BE2C (cell line): Measurements from ENCODE around the gene EIF2B2.

Source experiments
- DNase-seq: peaks from one replicate; pipeline ENCODE4 v3.0.0-alpha.2; 2020
- H3K27me3 ChIP-seq: fragments of 250-450 bp; sonication (Bioruptor Pico); 2 replicates; pipeline ENCODE4 v1.5.1; 2020; ENCODE audit warnings: mild to moderate bottlenecking
- H3K36me3 ChIP-seq: fragments of 250-450 bp; sonication (Bioruptor Pico); 2 replicates; pipeline ENCODE4 v1.5.1; 2020; ENCODE audit warnings: mild to moderate bottlenecking
- H3K4me1 ChIP-seq: fragments of 250-450 bp; sonication (Bioruptor Pico); 2 replicates; pipeline ENCODE4 v1.5.1; 2020
- H3K4me3 ChIP-seq: 2 replicates; pipeline ENCODE4 v1.5.1; 2011; ENCODE audit warnings: low read depth, low read length
- H3K9me3 ChIP-seq: fragments of 250-450 bp; sonication (Bioruptor Pico); 2 replicates; pipeline ENCODE4 v1.5.1; 2020
- CTCF ChIP-seq: IDR thresholded peaks from 2 replicates; pipeline ENCODE4 v1.5.1; 2012; ENCODE audit warnings: mild to moderate bottlenecking, low read depth, low read length

Gene EIF2B2

GRCh38 chr14:74962493-74962892 lies 40.2 kb upstream of the EIF2B2 start:
- no peak for TF ChIP-seq CTCF
- no peaks in the 10 kb centered on the region for H3K9me3 ChIP-seq
- no peak overlapping the region for H3K4me3 ChIP-seq
- no peaks in the 10 kb centered on the region for H3K27me3 ChIP-seq
- DNase-seq, result no peak
- H3K4me1 ChIP-seq, result peaks cover under 1% of the 10 kb centered on the region; the same call in 1 of the 2 replicates
- H3K36me3 ChIP-seq, result no peaks in the 10 kb centered on the region

GRCh38 chr14:74963178-74963704 lies 39.5 kb upstream of the EIF2B2 start:
- no peak overlapping the region for H3K4me3 ChIP-seq
- no peaks in the 10 kb centered on the region for H3K36me3 ChIP-seq
- H3K27me3 ChIP-seq, result no peaks in the 10 kb centered on the region
- peaks cover 4% of the 10 kb centered on the region; the same call in 1 of the 2 replicates for H3K4me1 ChIP-seq
- no peak for TF ChIP-seq CTCF
- H3K9me3 ChIP-seq, result no peaks in the 10 kb centered on the region
- no peak for DNase-seq

- Histone ChIP-seq H3K9me3 (no peaks in the 10 kb centered on the region), H3K36me3 (no peaks in the 10 kb centered on the region), H3K4me3 (no peak overlapping the region), H3K27me3 (no peaks in the 10 kb centered on the region), H3K4me1 (peaks cover 4% of the 10 kb centered on the region; the same call in 1 of the 2 replicates)
- DNase-seq, result no peak
- TF ChIP-seq CTCF, result no peak
Measured at GRCh38 chr14:74963705-74964271, 38.9 kb upstream of the EIF2B2 start.

GRCh38 chr14:74964787-74965485 lies 37.8 kb upstream of the EIF2B2 start:
- Histone ChIP-seq H3K36me3 (no peaks in the 10 kb centered on the region), H3K27me3 (no peaks in the 10 kb centered on the region), H3K4me1 (peaks cover 4% of the 10 kb centered on the region; the same call in 1 of the 2 replicates), H3K9me3 (no peaks in the 10 kb centered on the region), H3K4me3 (no peak overlapping the region)
- TF ChIP-seq CTCF, result no peak
- no peak for DNase-seq

GRCh38 chr14:74965486-74966153 lies 37.1 kb upstream of the EIF2B2 start:
- no peaks in the 10 kb centered on the region for H3K9me3 ChIP-seq
- H3K36me3 ChIP-seq, result no peaks in the 10 kb centered on the region
- H3K4me1 ChIP-seq, result peaks cover 4% of the 10 kb centered on the region; the same call in 1 of the 2 replicates
- H3K27me3 ChIP-seq, result no peaks in the 10 kb centered on the region
- DNase-seq, result no peak
- no peak overlapping the region for H3K4me3 ChIP-seq
- TF ChIP-seq CTCF, result no peak
